ENCODE measurements around the gene WDR4. TPM values are rescaled to one million over a fixed set of nuclear protein-coding genes. Genes with fewer than 3 reads are reported as not detected.

WDR4 gene
- total and polyA plus RNA-seq, 2 of the 13 experiments (the other 11 are each of a cell fraction or from before 2014, with no cell fraction given): 11.3 to 14.4 TPM

DNA sequence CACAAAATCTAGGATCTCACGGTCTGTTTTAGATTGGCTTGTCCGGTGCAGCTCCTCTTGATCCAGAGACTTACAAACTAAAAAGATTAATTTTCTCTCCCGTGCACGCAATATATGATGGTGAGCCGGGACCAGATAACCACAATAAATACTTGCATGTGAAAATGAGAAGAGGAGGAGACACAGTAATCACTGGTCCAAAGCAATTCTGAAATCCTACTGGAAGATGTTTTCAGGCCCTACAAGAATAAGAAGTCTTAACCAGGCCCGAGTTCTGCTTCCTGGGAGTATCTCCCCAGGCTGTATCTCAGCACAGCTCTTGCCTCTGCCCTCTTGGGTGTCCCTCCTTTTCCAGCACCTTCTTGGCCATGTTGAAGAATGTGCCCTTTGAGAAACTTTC, 1.0 kb upstream of the WDR4 start:
- Histone ChIP-seq H3K4me3 (replicated peaks in 1 of 3; ENCODE audit: insufficient read depth in 1 of 3, low read depth in 2 of 3, low read length in 3 of 3) (peak overlapping the region; percentile 60 to 93 (median 87)), H3K79me2 (ENCODE audit: insufficient read depth, low read length) (peaks cover 30% of the 10 kb centered on the region), H3K27ac (ENCODE audit: extremely low read length, insufficient read depth, low read length) (peak overlapping the region; percentile 89), H4K20me1 (ENCODE audit: insufficient read depth, low read length) (no peaks in the 10 kb centered on the region), H3K36me3 (replicated peaks in 1 of 2; ENCODE audit: control insufficient read depth in 1 of 2, insufficient read depth in 2 of 2, low read length in 2 of 2) (peaks cover 5 to 10% of the 10 kb centered on the region in 2 experiments; a peak in 3 of 5 replicates), H3K4me2 (ENCODE audit: low read depth, low read length) (peak overlapping the region; percentile 89), H3K4me1 (ENCODE audit: insufficient read depth, low read length) (peaks cover 26% of the 10 kb centered on the region), H2AFZ (ENCODE audit: low read length) (no peak overlapping the region), H3K9me3 (ENCODE audit: low read length) (no peaks in the 10 kb centered on the region), H3K27me3 (ENCODE audit: control insufficient read depth in 1 of 2, insufficient read depth in 2 of 2, low read length in 2 of 2) (no peaks in the 10 kb centered on the region; a peak in 1 of 5 replicates), H3K9ac (ENCODE audit: insufficient read depth, low read depth, low read length) (peak overlapping the region; percentile 97)
- in situ Hi-C loops (cut with HindIII; ENCODE audit: extremely low pct_ligation_motif_present, low pct_unique_long_range_greater_than_20kb) (no loop called here), intact Hi-C loops (cut with micrococcal nuclease; ENCODE audit: unreplicated experiment) (no loop called here)
- FAIRE-seq (no peak), DNase-seq (ENCODE audit: low spot score) (no peak), ATAC-seq (no peak)
- TSS peak; percentile 81 for BruUV-seq (replicated peaks)
- POLR2A ChIA-PET: interaction anchor here (2.1 kb wide), 1 partner anchor 13 kb away, joined by 17 read pairs; the partner anchor contains the start of gene NDUFV3
- WGBS (ENCODE audit: low lambda C conversion rate): 86% methylated on average over 6 of the region's 6 CpGs
- CTCF ChIA-PET (ENCODE audit: low intra/inter-chr PET ratio, low total read pairs): no interaction called here
- no peak for TF ChIP-seq KMT2A (CRISPR knock-in tag; IDR thresholded peaks at IDR 0.05)
- TF ChIP-seq, protein P1, sequence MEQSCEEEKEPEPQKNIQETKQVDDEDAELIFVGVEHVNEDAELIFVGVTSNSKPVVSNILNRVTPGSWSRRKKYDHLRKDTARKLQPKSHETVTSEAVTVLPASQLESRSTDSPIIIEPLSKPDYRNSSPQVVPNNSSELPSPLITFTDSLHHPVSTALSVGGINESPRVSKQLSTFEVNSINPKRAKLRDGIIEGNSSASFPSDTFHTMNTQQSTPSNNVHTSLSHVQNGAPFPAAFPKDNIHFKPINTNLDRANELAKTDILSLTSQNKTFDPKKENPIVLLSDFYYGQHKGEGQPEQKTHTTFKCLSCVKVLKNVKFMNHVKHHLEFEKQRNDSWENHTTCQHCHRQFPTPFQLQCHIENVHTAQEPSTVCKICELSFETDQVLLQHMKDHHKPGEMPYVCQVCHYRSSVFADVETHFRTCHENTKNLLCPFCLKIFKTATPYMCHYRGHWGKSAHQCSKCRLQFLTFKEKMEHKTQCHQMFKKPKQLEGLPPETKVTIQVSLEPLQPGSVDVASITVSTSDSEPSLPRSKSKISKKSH (CRISPR knock-in tag; IDR thresholded peaks at IDR 0.05; ENCODE audit: borderline replicate concordance): no peak
- TF ChIP-seq ZNF761 (CRISPR knock-in tag; conservative IDR thresholded peaks at IDR 0.05): no peak
- no peak for TF ChIP-seq ZNF292 (CRISPR knock-in tag; IDR thresholded peaks at IDR 0.05; ENCODE audit: borderline replicate concordance, low read depth)
- TF ChIP-seq, protein P2, sequence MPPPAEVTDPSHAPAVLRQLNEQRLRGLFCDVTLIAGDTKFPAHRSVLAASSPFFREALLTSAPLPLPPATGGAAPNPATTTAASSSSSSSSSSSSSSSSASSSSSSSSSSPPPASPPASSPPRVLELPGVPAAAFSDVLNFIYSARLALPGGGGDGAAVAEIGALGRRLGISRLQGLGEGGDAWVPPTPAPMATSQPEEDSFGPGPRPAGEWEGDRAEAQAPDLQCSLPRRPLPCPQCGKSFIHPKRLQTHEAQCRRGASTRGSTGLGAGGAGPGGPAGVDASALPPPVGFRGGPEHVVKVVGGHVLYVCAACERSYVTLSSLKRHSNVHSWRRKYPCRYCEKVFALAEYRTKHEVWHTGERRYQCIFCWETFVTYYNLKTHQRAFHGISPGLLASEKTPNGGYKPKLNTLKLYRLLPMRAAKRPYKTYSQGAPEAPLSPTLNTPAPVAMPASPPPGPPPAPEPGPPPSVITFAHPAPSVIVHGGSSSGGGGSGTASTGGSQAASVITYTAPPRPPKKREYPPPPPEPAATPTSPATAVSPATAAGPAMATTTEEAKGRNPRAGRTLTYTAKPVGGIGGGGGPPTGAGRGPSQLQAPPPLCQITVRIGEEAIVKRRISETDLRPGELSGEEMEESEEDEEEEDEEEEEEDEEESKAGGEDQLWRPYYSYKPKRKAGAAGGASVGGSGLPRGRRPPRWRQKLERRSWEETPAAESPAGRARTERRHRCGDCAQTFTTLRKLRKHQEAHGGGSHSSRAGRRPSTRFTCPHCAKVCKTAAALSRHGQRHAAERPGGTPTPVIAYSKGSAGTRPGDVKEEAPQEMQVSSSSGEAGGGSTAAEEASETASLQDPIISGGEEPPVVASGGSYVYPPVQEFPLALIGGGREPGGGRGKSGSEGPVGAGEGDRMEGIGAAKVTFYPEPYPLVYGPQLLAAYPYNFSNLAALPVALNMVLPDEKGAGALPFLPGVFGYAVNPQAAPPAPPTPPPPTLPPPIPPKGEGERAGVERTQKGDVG (CRISPR knock-in tag; IDR thresholded peaks at IDR 0.05; ENCODE audit: borderline replicate concordance): no peak
- TF ChIP-seq ADNP (CRISPR knock-in tag; IDR thresholded peaks at IDR 0.05): no peak
- TF ChIP-seq PCBP2 (optimal IDR thresholded peaks at IDR 0.05; ENCODE audit: low read depth, low read length, poor library complexity, severe bottlenecking): no peak
- no peak for TF ChIP-seq ZNF296 (CRISPR knock-in tag; conservative IDR thresholded peaks at IDR 0.05)
- TF ChIP-seq RNF2 (conservative IDR thresholded peaks at IDR 0.05; ENCODE audit: low read depth): no peak
- TF ChIP-seq RORA (CRISPR knock-in tag; IDR thresholded peaks at IDR 0.05): no peak
- no peak for TF ChIP-seq SMYD3 (CRISPR knock-in tag; IDR thresholded peaks at IDR 0.05)
- TF ChIP-seq ZFP36 (IDR thresholded peaks at IDR 0.05; ENCODE audit: borderline replicate concordance, low read depth, low read length, partially characterized antibody): no peak
- TF ChIP-seq ZNF12 (CRISPR knock-in tag; IDR thresholded peaks at IDR 0.05): no peak

Measured in HepG2 (cell line).